ENCODE data around the gene SLC35G1. TPM values are rescaled to one million over a fixed set of nuclear protein-coding genes. Genes with fewer than 3 reads are reported as not detected.

SLC35G1 gene
- total RNA-seq, 1 donor from 2014 or later = 5.0 TPM

- DNase-seq (ENCODE audit: low spot score) = no peak
- Mint-ChIP-seq H3K4me1 (ENCODE audit: unreplicated experiment) (peaks cover 13% of the 10 kb centered on the region), H3K36me3 (ENCODE audit: low read depth, unreplicated experiment) (peaks cover 4% of the 10 kb centered on the region), H3K9me3 (ENCODE audit: unreplicated experiment) (no peaks in the 10 kb centered on the region), H3K27ac (ENCODE audit: unreplicated experiment) (no peak overlapping the region), H3K4me3 (ENCODE audit: unreplicated experiment) (no peak overlapping the region), H3K27me3 (ENCODE audit: unreplicated experiment) (peaks cover 1% of the 10 kb centered on the region)
- TF ChIP-seq CTCF (IDR thresholded peaks at IDR 0.05; ENCODE audit: unreplicated experiment) = no peak
Measured at GRCh38 chr10:93916257-93917063, 22.7 kb downstream of the SLC35G1 start.

- Mint-ChIP-seq H3K27me3 (ENCODE audit: unreplicated experiment) (peaks cover 1% of the 10 kb centered on the region), H3K27ac (ENCODE audit: unreplicated experiment) (no peak overlapping the region), H3K4me3 (ENCODE audit: unreplicated experiment) (no peak overlapping the region), H3K9me3 (ENCODE audit: unreplicated experiment) (no peaks in the 10 kb centered on the region), H3K4me1 (ENCODE audit: unreplicated experiment) (peaks cover 7% of the 10 kb centered on the region), H3K36me3 (ENCODE audit: low read depth, unreplicated experiment) (no peaks in the 10 kb centered on the region)
- DNase-seq (ENCODE audit: low spot score) = no peak
- TF ChIP-seq CTCF (IDR thresholded peaks at IDR 0.05; ENCODE audit: unreplicated experiment) = no peak
Measured at GRCh38 chr10:93917064-93917391, 23.2 kb downstream of the SLC35G1 start.

GRCh38 chr10:93917821-93918220, 24.0 kb downstream of the SLC35G1 start:
- Mint-ChIP-seq H3K9me3 (ENCODE audit: unreplicated experiment) (no peaks in the 10 kb centered on the region), H3K4me1 (ENCODE audit: unreplicated experiment) (peaks cover 5% of the 10 kb centered on the region), H3K4me3 (ENCODE audit: unreplicated experiment) (no peak overlapping the region)

GRCh38 chr10:93921338-93921737, 27.6 kb downstream of the SLC35G1 start:
- H3K27ac Mint-ChIP-seq (ENCODE audit: unreplicated experiment) = no peak overlapping the region
- no peaks in the 10 kb centered on the region for H3K27me3 Mint-ChIP-seq (ENCODE audit: unreplicated experiment)
- H3K36me3 Mint-ChIP-seq (ENCODE audit: low read depth, unreplicated experiment) = no peaks in the 10 kb centered on the region
- H3K9me3 Mint-ChIP-seq (ENCODE audit: unreplicated experiment) = no peaks in the 10 kb centered on the region
- peak; percentile 27 for DNase-seq (ENCODE audit: low spot score)
- H3K4me1 Mint-ChIP-seq (ENCODE audit: unreplicated experiment) = peaks cover 5% of the 10 kb centered on the region
- no peak overlapping the region for H3K4me3 Mint-ChIP-seq (ENCODE audit: unreplicated experiment)
- TF ChIP-seq CTCF (IDR thresholded peaks at IDR 0.05; ENCODE audit: unreplicated experiment) = peak; percentile 65

More at GRCh38 chr10:93917821-93918220, 24.0 kb downstream of the SLC35G1 start:
- no peak overlapping the region for H3K27ac Mint-ChIP-seq (ENCODE audit: unreplicated experiment)
- DNase-seq (ENCODE audit: low spot score) = no peak
- no peaks in the 10 kb centered on the region for H3K36me3 Mint-ChIP-seq (ENCODE audit: low read depth, unreplicated experiment)
- H3K27me3 Mint-ChIP-seq (ENCODE audit: unreplicated experiment) = peaks cover 1% of the 10 kb centered on the region
- TF ChIP-seq CTCF (IDR thresholded peaks at IDR 0.05; ENCODE audit: unreplicated experiment) = no peak

- no peak overlapping the region for H3K4me3 Mint-ChIP-seq (ENCODE audit: unreplicated experiment)
- no peaks in the 10 kb centered on the region for H3K9me3 Mint-ChIP-seq (ENCODE audit: unreplicated experiment)
- DNase-seq (ENCODE audit: low spot score) = no peak
- no peaks in the 10 kb centered on the region for H3K36me3 Mint-ChIP-seq (ENCODE audit: low read depth, unreplicated experiment)
- no peaks in the 10 kb centered on the region for H3K4me1 Mint-ChIP-seq (ENCODE audit: unreplicated experiment)
- H3K27ac Mint-ChIP-seq (ENCODE audit: unreplicated experiment) = no peak overlapping the region
- no peak for TF ChIP-seq CTCF (IDR thresholded peaks at IDR 0.05; ENCODE audit: unreplicated experiment)
- no peaks in the 10 kb centered on the region for H3K27me3 Mint-ChIP-seq (ENCODE audit: unreplicated experiment)
Measured at GRCh38 chr10:93926613-93927012, 32.8 kb downstream of the SLC35G1 start.
